Inflammatory macrophage treated with lipopolysaccharide for 1 hour (primary cell): ENCODE data around the gene ATP6V1F.

Source experiments
- DNase-seq, 2 donors: peaks; one replicate each; pipeline ENCODE4 v3.0.0-alpha.2; 2020 to 2022

The ATP6V1F gene

DNA sequence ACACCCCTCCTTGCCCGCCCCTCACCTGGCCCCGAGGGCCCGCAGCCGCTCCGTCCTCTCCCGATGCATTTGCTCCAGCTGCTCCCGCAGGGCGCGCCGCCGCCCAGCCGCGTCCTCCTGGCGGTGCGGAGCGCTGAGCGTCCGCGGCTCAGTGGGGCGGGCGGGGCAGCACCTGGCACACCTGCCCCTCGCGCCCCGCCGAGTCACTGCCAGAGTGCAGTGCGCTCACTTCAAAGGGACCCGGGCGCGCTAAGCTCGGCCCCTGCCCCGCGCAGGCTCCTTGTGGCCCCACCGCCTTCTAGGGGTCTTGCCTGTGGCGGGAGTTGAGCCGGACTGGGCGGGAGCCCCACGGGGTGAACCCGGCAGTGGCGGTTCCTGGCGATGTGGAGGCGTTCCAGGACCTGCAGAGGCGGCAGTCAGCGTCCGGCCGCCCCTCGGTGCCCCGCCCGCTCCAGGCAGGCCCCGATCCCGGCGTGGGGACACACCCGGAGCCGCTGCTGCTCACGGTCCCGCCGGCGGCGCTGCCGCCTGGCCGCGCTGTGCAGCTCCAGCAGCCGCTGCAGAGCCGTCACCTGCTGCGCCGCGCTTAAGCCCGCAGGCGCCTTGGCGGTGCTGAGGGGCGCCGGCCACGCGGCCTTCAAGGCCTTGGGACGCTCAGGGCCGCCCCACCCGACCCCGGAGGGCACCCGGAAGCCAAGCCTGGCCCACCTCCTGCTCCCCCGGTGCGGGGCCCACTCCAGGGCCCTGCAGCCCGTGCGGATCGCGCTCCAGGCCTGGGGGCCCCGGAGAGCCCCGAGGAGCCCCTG, 6.7 kb downstream of the ATP6V1F start:
- DNase-seq, result peak; percentile 27 to 28

DNA sequence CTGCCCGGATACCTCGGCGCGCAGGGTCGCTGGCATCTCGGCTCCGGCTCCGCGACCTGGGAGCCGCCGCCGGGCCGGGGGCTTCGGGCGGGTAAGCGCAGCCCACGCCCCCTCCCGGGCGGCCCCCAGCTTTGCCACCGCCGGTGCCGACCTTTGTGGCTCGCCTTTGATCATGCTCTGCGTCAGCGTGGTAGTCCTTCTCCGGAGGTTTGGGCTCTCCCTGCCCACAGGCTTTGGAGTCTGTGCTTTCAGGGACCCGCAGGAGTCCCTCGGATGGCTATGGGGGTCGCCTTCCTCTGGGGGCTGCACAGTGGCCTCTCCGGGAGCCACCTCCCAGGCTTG, 7.3 kb downstream of the ATP6V1F start:
- DNase-seq, result no peak

DNA sequence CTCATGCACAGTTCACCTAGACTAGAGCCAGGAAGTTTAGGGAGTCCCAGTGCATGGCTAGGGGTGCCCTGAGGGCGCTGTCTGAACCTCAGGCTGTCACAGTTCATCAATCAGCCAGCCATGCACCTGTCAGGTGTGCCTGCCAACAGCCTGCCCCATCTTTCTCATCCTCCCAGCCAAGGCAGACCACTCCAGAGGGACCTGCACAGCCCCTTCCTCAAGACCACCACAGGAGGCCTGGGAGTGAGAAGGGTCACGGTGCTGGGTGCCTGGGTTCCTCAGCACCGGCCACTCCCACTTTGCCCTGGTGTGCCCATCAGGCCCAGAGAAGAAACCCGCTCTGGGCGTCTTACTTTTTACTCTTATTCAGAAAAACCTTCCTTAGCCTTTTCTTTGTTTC, 8.4 kb downstream of the ATP6V1F start:
- no peak for DNase-seq

- no peak for DNase-seq
Observed at GRCh38 chr7:128872394-128872824, 9.8 kb downstream of the ATP6V1F start.

DNA sequence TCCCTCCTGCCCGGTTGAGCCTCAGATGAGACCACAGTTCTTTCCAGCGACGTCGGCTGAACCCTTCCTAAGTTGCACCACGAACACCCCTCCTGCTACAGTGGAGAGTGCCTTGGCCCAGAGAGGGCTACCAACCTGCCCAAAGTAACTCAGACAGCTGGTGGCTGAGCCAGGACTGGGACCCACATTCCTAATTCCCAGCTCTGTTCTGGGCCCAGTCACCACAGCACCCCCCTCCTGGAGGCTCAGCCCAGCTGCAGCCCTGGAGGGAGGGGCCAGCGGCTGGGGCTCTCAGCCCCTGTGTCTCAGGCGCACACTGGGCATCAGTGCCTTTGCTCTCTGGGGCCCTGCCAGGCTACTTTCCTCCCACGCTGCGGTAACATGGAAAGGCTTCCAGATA, 10.6 kb downstream of the ATP6V1F start:
- no peak for DNase-seq

GRCh38 chr7:128874140-128875031, 11.7 kb downstream of the ATP6V1F start:
- DNase-seq, result no peak

GRCh38 chr7:128875523-128875948, 12.9 kb downstream of the ATP6V1F start:
- no peak for DNase-seq

- no peak for DNase-seq
Observed at GRCh38 chr7:128876127-128876526, 13.5 kb downstream of the ATP6V1F start.

- no peak for DNase-seq
Observed at GRCh38 chr7:128876586-128876977, 13.9 kb downstream of the ATP6V1F start.

DNA sequence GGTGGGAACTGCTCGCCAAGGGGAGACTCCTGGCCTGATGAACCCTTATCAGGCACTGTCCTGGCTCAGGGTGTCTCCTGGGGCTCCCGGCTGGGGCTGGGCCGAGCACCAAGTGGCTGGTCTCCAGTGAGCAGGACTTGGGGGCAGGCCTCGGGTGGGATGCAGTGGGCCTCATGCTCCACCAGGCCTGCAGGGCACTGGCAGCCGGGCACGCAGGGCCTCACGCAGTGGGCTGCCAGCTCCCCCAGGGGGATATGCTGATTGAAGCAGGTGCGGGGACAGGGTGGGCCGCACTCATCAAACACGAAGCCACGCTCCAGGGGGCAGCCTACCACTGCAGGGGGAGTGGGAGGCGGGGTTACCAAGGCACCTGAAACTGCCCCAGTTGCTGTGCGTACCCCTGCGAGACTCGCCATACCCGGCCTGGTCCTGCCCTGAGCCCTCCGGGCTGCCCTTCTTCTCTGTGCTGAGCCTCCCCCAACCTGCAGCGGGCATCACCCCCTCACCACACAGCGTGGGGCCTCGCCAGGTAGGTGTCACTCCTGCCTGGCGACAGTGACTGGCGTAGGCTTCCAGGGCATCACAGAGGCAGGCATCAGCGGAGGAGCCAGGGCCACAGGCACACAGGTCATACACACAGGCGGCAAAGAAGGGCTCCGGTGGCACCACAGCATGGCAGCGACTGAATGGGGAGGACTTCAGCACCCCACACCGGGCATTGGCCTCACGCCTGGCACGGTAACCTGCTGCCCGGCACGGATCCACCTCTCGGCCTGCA, 14.5 kb downstream of the ATP6V1F start:
- DNase-seq, result no peak

- no peak for DNase-seq
Observed at GRCh38 chr7:128877756-128878120, 15.1 kb downstream of the ATP6V1F start.

GRCh38 chr7:128878226-128879105, 15.8 kb downstream of the ATP6V1F start:
- DNase-seq, result no peak

DNA sequence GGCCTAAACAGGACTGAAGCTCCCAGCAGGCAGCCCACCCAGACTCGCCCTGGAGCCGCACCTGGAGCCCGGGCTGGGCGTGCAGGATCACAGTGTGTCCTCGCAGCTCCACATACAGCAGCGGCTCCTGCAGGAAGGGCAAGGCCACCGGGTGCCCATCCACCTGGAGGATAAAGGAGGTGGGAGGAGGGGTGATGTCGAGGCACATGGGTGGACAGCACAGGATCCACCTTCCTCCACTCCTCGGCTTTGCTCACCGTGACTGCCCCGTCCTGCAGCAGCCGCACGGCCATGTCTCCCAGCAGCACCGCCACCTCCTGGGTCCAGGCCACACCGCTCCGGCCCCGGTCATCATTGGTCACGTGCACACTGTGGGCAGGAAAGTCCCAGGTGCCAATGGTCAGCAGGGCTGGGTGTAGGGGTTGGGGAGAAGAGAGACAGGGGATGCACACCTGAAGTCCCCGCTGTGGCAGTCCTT, 16.8 kb downstream of the ATP6V1F start:
- no peak for DNase-seq

GRCh38 chr7:128879939-128880746, 17.5 kb downstream of the ATP6V1F start:
- peak; percentile 11 to 54 for DNase-seq

- DNase-seq, result no peak
Observed at GRCh38 chr7:128880791-128881457, 18.3 kb downstream of the ATP6V1F start.

GRCh38 chr7:128881458-128882125, 18.9 kb downstream of the ATP6V1F start:
- no peak for DNase-seq

DNA sequence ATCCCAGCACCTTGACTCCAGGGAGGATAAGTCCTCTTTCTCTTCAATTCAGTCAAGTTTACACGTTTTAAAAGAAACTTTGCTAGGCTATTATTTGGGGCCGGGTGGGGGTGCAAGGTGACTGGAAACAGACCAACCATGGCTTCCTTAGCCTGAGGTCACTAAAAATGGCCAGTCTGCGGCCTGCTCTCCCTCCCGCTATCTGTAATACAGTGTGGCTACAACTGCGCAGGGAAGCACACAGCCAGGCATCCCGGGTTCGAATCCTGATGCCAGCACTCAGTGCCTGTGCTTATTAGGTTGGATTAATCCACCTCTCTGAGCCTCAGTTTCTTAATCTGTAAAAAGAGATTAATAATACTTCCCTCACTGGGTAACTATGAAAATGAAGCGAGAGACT, 19.5 kb downstream of the ATP6V1F start:
- DNase-seq, result no peak

- DNase-seq, result peak; percentile 61 to 92
Observed at GRCh38 chr7:128883622-128884448, 21.2 kb downstream of the ATP6V1F start.
